Stomach (tissue), 19 donors: ENCODE data around the gene DST. TPM values are rescaled to one million over a fixed set of nuclear protein-coding genes. Genes with fewer than 3 reads are reported as not detected.

Experiments used
- DNase-seq, 2 donors: peaks; one replicate each; pipeline versions ENCODE4 v3.0.0 to v3.0.0-alpha.2; 2013 to 2019
- H3K27ac ChIP-seq, 5 donors: fragments of 200-600 bp in 4 of 5; sonication (generic) in 4 of 5; one replicate each; pipeline ENCODE4 v1.5.1; 2013 to 2019; ENCODE audit warnings: mild to moderate bottlenecking in 1 of 5, moderate library complexity in 1 of 5
- H3K27me3 ChIP-seq, 3 donors: fragments of 200-600 bp; sonication (generic); one replicate each; pipeline ENCODE4 v1.5.1; 2017 to 2019; ENCODE audit warnings: mixed run types in 1 of 3
- H3K36me3 ChIP-seq, 4 donors: fragments of 200-600 bp; sonication (generic); 1 replicate in 3 of 4; 2 replicates in 1 of 4; pipeline ENCODE4 v1.5.1; 2016 to 2019
- H3K4me1 ChIP-seq, 4 donors: fragments of 200-600 bp; sonication (generic); one replicate each; pipeline ENCODE4 v1.5.1; 2016 to 2019
- H3K4me3 ChIP-seq, 4 donors: fragments of 200-600 bp; sonication (generic) in 3 of 4; one replicate each; pipeline ENCODE4 v1.5.1; 2016 to 2019; ENCODE audit warnings: mild to moderate bottlenecking in 1 of 4
- H3K9me3 ChIP-seq, 4 donors: fragments of 200-600 bp; sonication (generic); one replicate each; pipeline ENCODE4 v1.5.1; 2016 to 2019
- CTCF ChIP-seq, 7 experiments: fragments of 450-650 bp in 4 of 7; fragments of 200-600 bp in 3 of 7; sonication (generic) in 3 of 7; IDR thresholded peaks; one replicate each; pipeline ENCODE4 v1.5.1; 2016 to 2019; ENCODE audit warnings: antibody characterized with exemption in 7 of 7, control low read depth in 2 of 7, mild to moderate bottlenecking in 1 of 7
- EP300 ChIP-seq: sonication (generic); formaldehyde crosslinking; IDR thresholded peaks from one replicate; pipeline ENCODE4 v1.6.1; 2017; ENCODE audit warnings: antibody characterized with exemption
- POLR2A ChIP-seq, 4 donors: fragments of 450-650 bp; IDR thresholded peaks; one replicate each; pipeline ENCODE4 v1.6.1; 2016; ENCODE audit warnings: antibody characterized with exemption in 4 of 4, control low read depth in 2 of 4, mild to moderate bottlenecking in 1 of 4, moderate library complexity in 1 of 4
- POLR2AphosphoS5 ChIP-seq, 3 donors: sonication (generic); formaldehyde crosslinking; IDR thresholded peaks; one replicate each; pipeline ENCODE4 v1.6.1; 2016; ENCODE audit warnings: antibody characterized with exemption in 3 of 3
- WGBS, 5 donors: extraction: QIAGEN DNeasy Blood & Tissue Kit in 3 of 5; methylation state at CpG; one replicate each; pipeline versions ENCODE4 v1.1.5 to v1.1.7; 2013 to 2018; 5-methylcytosine and 5-hydroxymethylcytosine counted together
- intact Hi-C: fragments of 100-400 bp; cut with DNase I; formaldehyde crosslinking; loops from one replicate; pipeline ENCODE4 v1.15.1; 2023; ENCODE audit warnings: low total_unique reads
- long read RNA-seq, 10 donors: transcript quantifications; one replicate each; lab custom pipeline, GENCODE V29; 2026
- polyA plus RNA-seq, 3 donors: library from polyadenylated mRNA; stranded (reverse); fragments of 200-250 nt; gene quantifications; one replicate each; pipeline ENCODE4 v1.2.3, GENCODE V29; 2013
- total RNA-seq, 5 donors: library from RNA; depleted of rRNA; stranded (reverse); fragments of >200 nt; gene quantifications; one replicate each; pipeline versions ENCODE4 v1.1.0 to v1.2.3, GENCODE V29; 2014 to 2016
- donor health status: healthy with polysubstance abuse.
- donor health status: Bipolar disorder and iron deficiency.
- donor health status: healthy.

DST gene
- total RNA-seq (100 to 1,000 TPM; 153 to 623 (median 322) TPM), polyA plus RNA-seq (10 to 100 TPM; 16.3 to 68.6 (median 25.3) TPM)
- long read RNA-seq, donor 1, full-length matches to known transcripts, result 7 of 20 reads
- long read RNA-seq, donor 1, partial matches to known transcripts, result 13 of 20 reads
- long read RNA-seq, donor 1, other reads (novel, unspliced or antisense), result 0 of 20 reads
- long read RNA-seq, donor 2, transcript DST-218 (2 exons, 2,967 nt), result major isoform, 6 of 46 reads
- long read RNA-seq, donor 2, partial matches to known transcripts, result 37 of 46 reads
- long read RNA-seq, donor 2, other reads (novel, unspliced or antisense), result 0 of 46 reads
- long read RNA-seq, donor 3, partial matches to known transcripts, result 0 of 2 reads
- long read RNA-seq, donor 3, other reads (novel, unspliced or antisense), result 0 of 2 reads
- long read RNA-seq, donor 4, partial matches to known transcripts, result 0 of 1 reads
- long read RNA-seq, donor 4, other reads (novel, unspliced or antisense), result 0 of 1 reads
- long read RNA-seq, donor 5, partial matches to known transcripts, result 0 of 5 reads
- long read RNA-seq, donor 5, other reads (novel, unspliced or antisense), result 0 of 5 reads
- long read RNA-seq, donor 6, full-length matches to known transcripts, result 12 of 45 reads
- long read RNA-seq, donor 6, partial matches to known transcripts, result 33 of 45 reads
- long read RNA-seq, donor 6, other reads (novel, unspliced or antisense), result 0 of 45 reads
- long read RNA-seq, donor 7, partial matches to known transcripts, result 6 of 15 reads
- long read RNA-seq, donor 7, other reads (novel, unspliced or antisense), result 0 of 15 reads
- long read RNA-seq, donor 8, partial matches to known transcripts, result 5 of 14 reads
- long read RNA-seq, donor 8, other reads (novel, unspliced or antisense), result 0 of 14 reads
- long read RNA-seq, donor 9, partial matches to known transcripts, result 0 of 10 reads
- long read RNA-seq, donor 9, other reads (novel, unspliced or antisense), result 0 of 10 reads
- long read RNA-seq, donor 10, partial matches to known transcripts, result 0 of 6 reads
- long read RNA-seq, donor 10, other reads (novel, unspliced or antisense), result 0 of 6 reads

- Histone ChIP-seq H3K9me3 (no peaks in the 10 kb centered on the region), H3K4me1 (peaks cover 0 to 14% (median 11%) of the 10 kb centered on the region in 4 donors), H3K36me3 (peaks cover 0 to 40% (median 26%) of the 10 kb centered on the region in 4 donors), H3K27ac (peak within 1 kb of the TSS in 2 of 5 donors; percentile 3 to 4), H3K27me3 (no peaks in the 10 kb centered on the region), H3K4me3 (no peak within 1 kb of the TSS)
- WGBS, 5 donors, result 67 to 69% (median 68%) methylated on average over 7 of the region's 7 CpGs
- TF ChIP-seq POLR2AphosphoS5 (IDR thresholded peaks at IDR 0.05) (peak in 1 of 3 donors; percentile 25), EP300 (no peak)
- peak in 1 of 2 donors; percentile 29 for DNase-seq
- intact Hi-C loops, result loop anchor here (5.0 kb wide), 1 partner anchor 55 kb away; no protein-coding TSS in a partner anchor
Measured at GRCh38 chr6:56642366-56643261, at the start of gene DST. DST (minus strand) TSS chr6:56642889.

- TF ChIP-seq POLR2AphosphoS5 (IDR thresholded peaks at IDR 0.05) (no peak), POLR2A (IDR thresholded peaks at IDR 0.05) (no peak), EP300 (no peak), CTCF (IDR thresholded peaks at IDR 0.05) (no peak)
- no peaks in the 10 kb centered on the region for H3K9me3 ChIP-seq
- no peaks in the 10 kb centered on the region for H3K27me3 ChIP-seq
- WGBS, 5 donors, result 16 to 55% (median 34%) methylated on average over 1 of the region's 1 CpG
- peak overlapping the region in 4 of 5 donors; percentile 67 to 87 (median 82) for H3K27ac ChIP-seq
- H3K36me3 ChIP-seq, result no peaks in the 10 kb centered on the region
- intact Hi-C loops, result loop anchor here (10.0 kb wide), 1 partner anchor 153 kb away; no protein-coding TSS in a partner anchor
- DNase-seq, result no peak
- peaks cover 0 to 61% (median 36%) of the 10 kb centered on the region in 4 donors for H3K4me1 ChIP-seq
- H3K4me3 ChIP-seq, result peak overlapping the region; percentile 8 to 23 (median 20)
Measured at GRCh38 chr6:56691814-56692213, 49.1 kb upstream of the DST start.

- no peak for DNase-seq
- Histone ChIP-seq H3K36me3 (no peaks in the 10 kb centered on the region), H3K27me3 (no peaks in the 10 kb centered on the region), H3K27ac (peak overlapping the region in 4 of 5 donors; percentile 67 to 87 (median 82)), H3K4me3 (peak overlapping the region in 3 of 4 donors; percentile 8 to 23 (median 21)), H3K4me1 (peaks cover 0 to 65% (median 37%) of the 10 kb centered on the region in 4 donors), H3K9me3 (no peaks in the 10 kb centered on the region)
- no peak for TF ChIP-seq POLR2A (IDR thresholded peaks at IDR 0.05)
- TF ChIP-seq EP300, result no peak
- TF ChIP-seq POLR2AphosphoS5 (IDR thresholded peaks at IDR 0.05), result no peak
- TF ChIP-seq CTCF (IDR thresholded peaks at IDR 0.05), result no peak
- intact Hi-C loops, result loop anchor here (10.0 kb wide), 1 partner anchor 154 kb away; no protein-coding TSS in a partner anchor
- WGBS, 5 donors, result 73 to 83% (median 81%) methylated on average over 2 of the region's 2 CpGs
Measured at GRCh38 chr6:56691286-56691595, 48.6 kb upstream of the DST start.
